ENCODE results near the gene SDK1. TPM values are rescaled to one million over a fixed set of nuclear protein-coding genes. Genes with fewer than 3 reads are reported as not detected.

SDK1 gene
- total RNA-seq, 1 donor from 2014 or later = 0.26 TPM

DNA sequence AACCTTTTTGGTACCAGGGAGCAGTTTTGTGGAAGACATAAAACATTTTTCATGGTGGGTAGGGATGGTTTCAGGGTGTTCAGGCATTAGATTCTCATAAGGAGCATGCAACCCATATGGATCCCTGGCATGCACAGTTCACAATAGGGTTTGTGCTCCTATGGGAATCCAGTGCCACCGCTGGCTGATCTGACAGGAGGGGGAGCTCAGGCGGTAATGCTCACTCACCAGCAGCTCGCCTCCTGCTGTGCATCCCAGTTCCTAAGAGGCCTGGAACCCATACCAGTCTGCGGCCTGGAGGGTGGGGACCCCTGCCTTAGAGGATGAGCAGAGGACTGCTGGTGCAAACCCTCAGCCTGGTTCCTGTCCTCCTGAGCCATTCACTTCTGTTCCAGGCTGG lies 561.7 kb downstream of the SDK1 start:
- DNase-seq (ENCODE audit: low read depth) (no peak), FAIRE-seq (no peak)
- Histone ChIP-seq H3K27me3 (ENCODE audit: control insufficient read depth, insufficient read depth, low read length) (no peaks in the 10 kb centered on the region), H3K36me3 (ENCODE audit: control insufficient read depth, insufficient read depth, low read length) (no peaks in the 10 kb centered on the region), H3K4me3 (ENCODE audit: low read depth, low read length) (no peak overlapping the region)
- TF ChIP-seq, protein P1, sequence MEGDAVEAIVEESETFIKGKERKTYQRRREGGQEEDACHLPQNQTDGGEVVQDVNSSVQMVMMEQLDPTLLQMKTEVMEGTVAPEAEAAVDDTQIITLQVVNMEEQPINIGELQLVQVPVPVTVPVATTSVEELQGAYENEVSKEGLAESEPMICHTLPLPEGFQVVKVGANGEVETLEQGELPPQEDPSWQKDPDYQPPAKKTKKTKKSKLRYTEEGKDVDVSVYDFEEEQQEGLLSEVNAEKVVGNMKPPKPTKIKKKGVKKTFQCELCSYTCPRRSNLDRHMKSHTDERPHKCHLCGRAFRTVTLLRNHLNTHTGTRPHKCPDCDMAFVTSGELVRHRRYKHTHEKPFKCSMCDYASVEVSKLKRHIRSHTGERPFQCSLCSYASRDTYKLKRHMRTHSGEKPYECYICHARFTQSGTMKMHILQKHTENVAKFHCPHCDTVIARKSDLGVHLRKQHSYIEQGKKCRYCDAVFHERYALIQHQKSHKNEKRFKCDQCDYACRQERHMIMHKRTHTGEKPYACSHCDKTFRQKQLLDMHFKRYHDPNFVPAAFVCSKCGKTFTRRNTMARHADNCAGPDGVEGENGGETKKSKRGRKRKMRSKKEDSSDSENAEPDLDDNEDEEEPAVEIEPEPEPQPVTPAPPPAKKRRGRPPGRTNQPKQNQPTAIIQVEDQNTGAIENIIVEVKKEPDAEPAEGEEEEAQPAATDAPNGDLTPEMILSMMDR (IDR thresholded peaks at IDR 0.05; ENCODE audit: insufficient read depth, low read length, severe bottlenecking) = no peak

DNA sequence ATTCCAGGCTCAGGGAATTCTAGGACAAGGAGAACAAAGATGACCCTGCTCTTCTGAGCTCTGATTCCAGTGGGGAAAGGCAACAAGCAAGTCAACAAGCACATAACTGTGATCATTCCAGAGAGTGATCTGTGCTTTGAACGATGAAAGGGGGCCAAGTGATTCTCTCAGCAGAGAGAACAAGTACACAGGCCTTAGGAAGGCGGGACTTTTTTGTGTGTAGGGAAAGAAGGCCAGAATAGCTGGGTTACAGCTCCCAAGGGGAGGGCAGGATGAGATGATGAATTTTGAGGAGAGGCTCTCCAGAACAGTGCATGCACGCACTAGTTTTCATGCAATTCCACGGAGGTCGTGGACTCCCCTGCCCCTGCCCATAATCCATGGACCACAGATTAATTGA lies 565.2 kb downstream of the SDK1 start:
- TF ChIP-seq, protein P1 (IDR thresholded peaks at IDR 0.05; ENCODE audit: insufficient read depth, low read length, severe bottlenecking) = no peak
- Histone ChIP-seq H3K27me3 (ENCODE audit: control insufficient read depth, insufficient read depth, low read length) (no peaks in the 10 kb centered on the region), H3K4me3 (ENCODE audit: low read depth, low read length) (no peak overlapping the region), H3K36me3 (ENCODE audit: control insufficient read depth, insufficient read depth, low read length) (no peaks in the 10 kb centered on the region)
- FAIRE-seq (no peak), DNase-seq (ENCODE audit: low read depth) (no peak)

- H3K27me3 ChIP-seq (ENCODE audit: control insufficient read depth, insufficient read depth, low read length) = no peaks in the 10 kb centered on the region
- FAIRE-seq = no peak
Observed at GRCh38 chr7:3867863-3868262, 566.8 kb downstream of the SDK1 start.

GRCh38 chr7:3879355-3880075 lies 578.5 kb downstream of the SDK1 start:
- FAIRE-seq (no peak), DNase-seq (ENCODE audit: low read depth) (no peak)
- Histone ChIP-seq H3K36me3 (ENCODE audit: control insufficient read depth, insufficient read depth, low read length) (no peaks in the 10 kb centered on the region), H3K27me3 (ENCODE audit: control insufficient read depth, insufficient read depth, low read length) (no peaks in the 10 kb centered on the region), H3K4me3 (ENCODE audit: low read depth, low read length) (no peak overlapping the region)
- TF ChIP-seq, protein P1 (IDR thresholded peaks at IDR 0.05; ENCODE audit: insufficient read depth, low read length, severe bottlenecking) = no peak

More at GRCh38 chr7:3867863-3868262, 566.8 kb downstream of the SDK1 start:
- H3K4me3 ChIP-seq (ENCODE audit: low read depth, low read length) = no peak overlapping the region
- TF ChIP-seq, protein P1 (IDR thresholded peaks at IDR 0.05; ENCODE audit: insufficient read depth, low read length, severe bottlenecking) = no peak
- DNase-seq (ENCODE audit: low read depth) = no peak
- H3K36me3 ChIP-seq (ENCODE audit: control insufficient read depth, insufficient read depth, low read length) = no peaks in the 10 kb centered on the region

DNA sequence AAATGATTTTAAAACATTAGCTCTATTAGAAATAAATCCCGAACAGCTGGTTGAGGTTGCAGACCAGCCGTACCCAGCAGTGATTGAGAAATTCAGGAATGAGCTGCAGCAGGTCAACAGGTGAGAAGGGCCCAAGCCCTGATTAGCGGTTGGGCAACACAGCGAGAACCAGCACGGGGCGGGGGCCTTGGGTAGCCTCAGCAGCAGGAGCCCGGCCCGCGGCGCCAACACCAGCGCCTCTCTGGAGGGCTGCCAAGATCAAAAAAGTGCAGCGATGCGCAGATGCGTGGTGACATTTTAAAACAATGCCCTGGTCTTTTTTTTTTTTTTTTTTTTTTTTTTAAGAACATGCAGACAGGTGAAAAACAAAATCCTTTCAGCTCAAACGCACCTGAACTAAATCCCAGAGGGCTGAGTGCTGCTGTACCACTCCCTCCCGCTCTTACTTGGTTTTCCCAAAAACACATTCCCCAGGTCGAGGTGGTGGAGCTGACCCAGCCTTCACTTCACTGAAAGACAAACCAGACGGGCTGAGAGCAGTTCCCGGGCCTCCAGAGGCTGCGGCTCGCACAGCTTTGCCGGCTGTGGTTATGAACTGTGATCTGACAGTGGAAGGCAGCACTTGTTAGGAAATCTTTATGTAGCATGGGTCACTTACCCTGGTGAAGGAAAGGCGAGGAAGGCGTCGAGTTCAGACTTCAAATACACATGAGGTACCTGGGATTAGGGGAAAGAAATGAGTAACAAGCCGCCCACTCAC lies 579.4 kb downstream of the SDK1 start:
- DNase-seq (ENCODE audit: low read depth) = no peak
- no peak for FAIRE-seq
- TF ChIP-seq, protein P1 (IDR thresholded peaks at IDR 0.05; ENCODE audit: insufficient read depth, low read length, severe bottlenecking) = no peak
- H3K36me3 ChIP-seq (ENCODE audit: control insufficient read depth, insufficient read depth, low read length) = no peaks in the 10 kb centered on the region
- no peaks in the 10 kb centered on the region for H3K27me3 ChIP-seq (ENCODE audit: control insufficient read depth, insufficient read depth, low read length)
- H3K4me3 ChIP-seq (ENCODE audit: low read depth, low read length) = no peak overlapping the region
